IPS DF 19.7 (cell line): ENCODE results near the gene AKAP7.

Experiments
- DNase-seq: peaks from one replicate; pipeline ENCODE4 v3.0.0-alpha.2; 2013; ENCODE audit warnings: low read depth, low spot score

Gene AKAP7

GRCh38 chr6:131199568-131200272 lies 64.5 kb downstream of the AKAP7 start:
- peak; percentile 50 for DNase-seq

GRCh38 chr6:131205481-131206244 lies 70.4 kb downstream of the AKAP7 start:
- DNase-seq, result no peak

GRCh38 chr6:131206463-131207251 lies 71.4 kb downstream of the AKAP7 start:
- DNase-seq, result no peak

GRCh38 chr6:131208787-131209186 lies 73.5 kb downstream of the AKAP7 start:
- no peak for DNase-seq

- DNase-seq, result no peak
These were observed 75.2 kb downstream of the AKAP7 start for GRCh38 chr6:131210469-131210868.

GRCh38 chr6:131212024-131212423 lies 76.8 kb downstream of the AKAP7 start:
- no peak for DNase-seq

GRCh38 chr6:131212913-131213312 lies 77.6 kb downstream of the AKAP7 start:
- no peak for DNase-seq

- no peak for DNase-seq
These were observed 78.3 kb downstream of the AKAP7 start for GRCh38 chr6:131213501-131213990.

- no peak for DNase-seq
These were observed 80.0 kb downstream of the AKAP7 start for GRCh38 chr6:131215219-131215618.

- no peak for DNase-seq
These were observed 81.0 kb downstream of the AKAP7 start for GRCh38 chr6:131216246-131216645.

GRCh38 chr6:131222773-131223172 lies 87.5 kb downstream of the AKAP7 start:
- no peak for DNase-seq

GRCh38 chr6:131223416-131223815 lies 88.1 kb downstream of the AKAP7 start:
- no peak for DNase-seq

GRCh38 chr6:131225127-131225526 lies 89.9 kb downstream of the AKAP7 start:
- DNase-seq, result no peak

- DNase-seq, result no peak
These were observed 90.7 kb downstream of the AKAP7 start for GRCh38 chr6:131225959-131226358.

GRCh38 chr6:131226459-131227157 lies 91.3 kb downstream of the AKAP7 start:
- no peak for DNase-seq

GRCh38 chr6:131227158-131227543 lies 91.9 kb downstream of the AKAP7 start:
- DNase-seq, result no peak

- no peak for DNase-seq
These were observed 95.8 kb downstream of the AKAP7 start for GRCh38 chr6:131231103-131231502.

- no peak for DNase-seq
These were observed 96.6 kb downstream of the AKAP7 start for GRCh38 chr6:131231891-131232290.

GRCh38 chr6:131244942-131245341 lies 109.7 kb downstream of the AKAP7 start:
- no peak for DNase-seq

GRCh38 chr6:131250122-131250521 lies 114.9 kb downstream of the AKAP7 start:
- peak; percentile 23 for DNase-seq

GRCh38 chr6:131250936-131251335 lies 115.7 kb downstream of the AKAP7 start:
- DNase-seq, result no peak
